ENCODE measurements around the gene HUNK. TPM values are rescaled to one million over a fixed set of nuclear protein-coding genes. Genes with fewer than 3 reads are reported as not detected.

HUNK gene
- total RNA-seq, 1 donor from 2014 or later = 12.2 TPM

DNA sequence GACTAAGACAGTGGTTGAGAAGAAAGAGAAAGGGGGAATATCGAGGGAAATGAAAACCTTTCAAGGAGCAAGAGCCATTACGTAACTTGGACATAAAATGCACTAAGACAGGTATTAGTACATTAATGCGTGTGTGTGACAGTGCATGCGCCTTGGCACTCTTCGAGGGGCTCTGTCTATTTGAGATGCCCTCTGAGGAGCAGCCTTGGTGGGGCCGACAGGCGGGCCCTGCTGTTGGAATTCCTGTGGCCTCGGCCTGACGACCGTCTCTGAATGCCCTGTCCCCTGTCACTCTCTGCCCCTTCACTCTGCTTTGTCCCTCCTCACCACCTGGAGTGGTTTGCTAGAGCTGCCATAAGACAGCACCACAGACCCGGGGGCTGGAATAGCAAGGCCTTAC is 12.3 kb downstream of the HUNK start:
- Mint-ChIP-seq H3K27ac (ENCODE audit: unreplicated experiment) (no peak overlapping the region), H3K36me3 (ENCODE audit: unreplicated experiment) (no peaks in the 10 kb centered on the region), H3K4me1 (ENCODE audit: low read depth, unreplicated experiment) (peaks cover 6% of the 10 kb centered on the region), H3K27me3 (ENCODE audit: unreplicated experiment) (peaks cover 3% of the 10 kb centered on the region), H3K4me3 (ENCODE audit: unreplicated experiment) (no peak overlapping the region), H3K9me3 (ENCODE audit: unreplicated experiment) (peaks cover 7% of the 10 kb centered on the region)
- no peak for DNase-seq
- TF ChIP-seq, protein P1, sequence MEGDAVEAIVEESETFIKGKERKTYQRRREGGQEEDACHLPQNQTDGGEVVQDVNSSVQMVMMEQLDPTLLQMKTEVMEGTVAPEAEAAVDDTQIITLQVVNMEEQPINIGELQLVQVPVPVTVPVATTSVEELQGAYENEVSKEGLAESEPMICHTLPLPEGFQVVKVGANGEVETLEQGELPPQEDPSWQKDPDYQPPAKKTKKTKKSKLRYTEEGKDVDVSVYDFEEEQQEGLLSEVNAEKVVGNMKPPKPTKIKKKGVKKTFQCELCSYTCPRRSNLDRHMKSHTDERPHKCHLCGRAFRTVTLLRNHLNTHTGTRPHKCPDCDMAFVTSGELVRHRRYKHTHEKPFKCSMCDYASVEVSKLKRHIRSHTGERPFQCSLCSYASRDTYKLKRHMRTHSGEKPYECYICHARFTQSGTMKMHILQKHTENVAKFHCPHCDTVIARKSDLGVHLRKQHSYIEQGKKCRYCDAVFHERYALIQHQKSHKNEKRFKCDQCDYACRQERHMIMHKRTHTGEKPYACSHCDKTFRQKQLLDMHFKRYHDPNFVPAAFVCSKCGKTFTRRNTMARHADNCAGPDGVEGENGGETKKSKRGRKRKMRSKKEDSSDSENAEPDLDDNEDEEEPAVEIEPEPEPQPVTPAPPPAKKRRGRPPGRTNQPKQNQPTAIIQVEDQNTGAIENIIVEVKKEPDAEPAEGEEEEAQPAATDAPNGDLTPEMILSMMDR (IDR thresholded peaks at IDR 0.05; ENCODE audit: partially characterized antibody, unreplicated experiment) = no peak

DNA sequence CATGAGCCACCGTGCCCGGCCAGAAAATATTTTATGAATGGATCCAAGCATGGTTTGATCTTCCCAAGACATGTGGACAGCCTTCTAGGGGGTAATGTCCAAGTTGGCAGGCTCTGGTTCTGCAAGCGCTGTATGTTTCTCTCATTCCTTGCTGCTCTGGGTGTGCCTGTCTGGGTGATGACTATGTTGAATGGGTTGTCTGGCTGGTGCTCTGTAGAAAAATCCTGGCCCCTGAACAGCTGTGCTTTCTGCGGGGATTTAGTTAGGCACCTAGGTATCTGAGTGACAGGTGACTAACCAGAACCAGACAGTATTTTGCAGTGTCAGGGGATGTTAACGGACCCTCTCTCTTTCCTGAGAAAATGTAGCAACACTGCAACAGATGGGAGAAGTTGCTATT is 14.1 kb downstream of the HUNK start:
- Mint-ChIP-seq H3K27me3 (ENCODE audit: unreplicated experiment) (no peaks in the 10 kb centered on the region), H3K27ac (ENCODE audit: unreplicated experiment) (no peak overlapping the region), H3K4me3 (ENCODE audit: unreplicated experiment) (no peak overlapping the region), H3K9me3 (ENCODE audit: unreplicated experiment) (no peaks in the 10 kb centered on the region), H3K4me1 (ENCODE audit: low read depth, unreplicated experiment) (no peaks in the 10 kb centered on the region), H3K36me3 (ENCODE audit: unreplicated experiment) (no peaks in the 10 kb centered on the region)
- DNase-seq = no peak
- TF ChIP-seq, protein P1 (IDR thresholded peaks at IDR 0.05; ENCODE audit: partially characterized antibody, unreplicated experiment) = no peak

DNA sequence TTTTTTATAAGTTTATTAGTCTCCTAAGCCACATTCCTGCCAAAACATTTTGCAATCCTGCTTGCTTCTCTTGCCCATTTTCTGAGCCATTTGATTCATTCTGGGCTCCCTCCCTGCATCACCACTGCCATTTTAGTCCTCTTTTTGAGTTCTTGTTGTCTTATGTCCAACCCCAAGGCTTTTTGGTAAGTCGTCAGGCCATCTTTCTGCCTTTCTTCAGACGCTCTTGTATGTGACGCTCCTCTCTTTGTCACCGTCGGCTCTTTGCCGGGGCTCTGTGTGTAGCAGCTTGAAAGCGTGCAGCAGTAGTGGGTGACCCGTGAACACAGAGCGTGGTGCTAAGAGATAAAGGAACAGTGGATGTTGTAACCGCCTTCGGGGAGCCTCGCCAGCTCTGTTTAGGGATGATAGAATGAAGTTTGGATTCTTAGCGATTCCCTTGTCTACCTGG is 14.6 kb downstream of the HUNK start:
- TF ChIP-seq, protein P1 (IDR thresholded peaks at IDR 0.05; ENCODE audit: partially characterized antibody, unreplicated experiment) = no peak
- no peak for DNase-seq
- Mint-ChIP-seq H3K27me3 (ENCODE audit: unreplicated experiment) (no peaks in the 10 kb centered on the region), H3K9me3 (ENCODE audit: unreplicated experiment) (no peaks in the 10 kb centered on the region), H3K4me3 (ENCODE audit: unreplicated experiment) (no peak overlapping the region), H3K27ac (ENCODE audit: unreplicated experiment) (no peak overlapping the region), H3K4me1 (ENCODE audit: low read depth, unreplicated experiment) (no peaks in the 10 kb centered on the region), H3K36me3 (ENCODE audit: unreplicated experiment) (no peaks in the 10 kb centered on the region)

DNA sequence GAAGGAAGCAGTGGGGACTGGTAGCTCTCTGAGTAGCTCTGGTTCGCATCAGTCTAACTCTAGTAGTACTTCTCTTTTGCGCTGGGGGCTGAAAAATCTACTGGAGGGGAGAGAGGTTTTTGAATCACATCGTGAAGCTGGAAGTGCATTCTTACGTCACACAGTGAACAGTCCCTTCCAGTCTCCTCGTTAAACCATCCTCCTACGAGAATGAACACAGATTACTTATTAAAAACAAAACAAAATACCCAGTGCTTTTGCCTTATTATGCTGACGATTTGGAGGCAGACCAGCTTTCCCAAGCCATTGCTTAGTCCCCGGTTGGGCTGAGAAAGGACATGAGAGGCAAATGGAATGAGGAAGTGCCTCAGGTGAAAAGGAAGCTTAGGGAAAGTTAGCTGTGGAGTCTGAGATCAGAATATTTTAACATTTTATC is 16.1 kb downstream of the HUNK start:
- peaks cover 3% of the 10 kb centered on the region for H3K4me1 Mint-ChIP-seq (ENCODE audit: low read depth, unreplicated experiment)
- TF ChIP-seq, protein P1 (IDR thresholded peaks at IDR 0.05; ENCODE audit: partially characterized antibody, unreplicated experiment) = no peak
- H3K9me3 Mint-ChIP-seq (ENCODE audit: unreplicated experiment) = no peaks in the 10 kb centered on the region
- H3K27me3 Mint-ChIP-seq (ENCODE audit: unreplicated experiment) = no peaks in the 10 kb centered on the region
- H3K36me3 Mint-ChIP-seq (ENCODE audit: unreplicated experiment) = no peaks in the 10 kb centered on the region
- no peak overlapping the region for H3K4me3 Mint-ChIP-seq (ENCODE audit: unreplicated experiment)
- no peak overlapping the region for H3K27ac Mint-ChIP-seq (ENCODE audit: unreplicated experiment)
- no peak for DNase-seq

DNA sequence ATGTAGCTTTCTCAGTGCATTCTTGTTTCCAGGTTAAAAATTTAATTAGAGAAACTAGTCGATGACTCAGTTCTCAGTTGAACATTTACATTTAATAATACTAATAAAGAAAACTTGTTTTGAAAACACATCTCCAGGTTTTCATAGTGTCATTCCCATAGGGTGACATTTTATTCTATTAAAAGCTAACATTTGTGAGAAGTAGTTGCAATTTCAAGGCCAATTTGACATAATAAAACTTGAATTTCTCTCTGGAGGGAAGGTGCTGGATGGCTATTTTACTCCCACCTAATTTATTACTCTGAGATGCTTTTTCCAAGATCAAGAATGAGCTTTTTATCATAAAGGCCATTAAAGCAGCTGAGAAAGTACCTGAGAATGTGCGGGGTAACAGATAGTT is 16.6 kb downstream of the HUNK start:
- no peak for DNase-seq
- no peaks in the 10 kb centered on the region for H3K27me3 Mint-ChIP-seq (ENCODE audit: unreplicated experiment)
- H3K4me3 Mint-ChIP-seq (ENCODE audit: unreplicated experiment) = no peak overlapping the region
- H3K27ac Mint-ChIP-seq (ENCODE audit: unreplicated experiment) = no peak overlapping the region
- no peaks in the 10 kb centered on the region for H3K36me3 Mint-ChIP-seq (ENCODE audit: unreplicated experiment)
- TF ChIP-seq, protein P1 (IDR thresholded peaks at IDR 0.05; ENCODE audit: partially characterized antibody, unreplicated experiment) = no peak
- H3K9me3 Mint-ChIP-seq (ENCODE audit: unreplicated experiment) = no peaks in the 10 kb centered on the region
- H3K4me1 Mint-ChIP-seq (ENCODE audit: low read depth, unreplicated experiment) = peaks cover 4% of the 10 kb centered on the region
